ENCODE measurements around the gene HEG1.
"Not testable (repeated sequence)": the region's sequence is repeated elsewhere in the genome, so short reads cannot be mapped to it uniquely, and the experiment has no call there.

The HEG1 gene, protein sequence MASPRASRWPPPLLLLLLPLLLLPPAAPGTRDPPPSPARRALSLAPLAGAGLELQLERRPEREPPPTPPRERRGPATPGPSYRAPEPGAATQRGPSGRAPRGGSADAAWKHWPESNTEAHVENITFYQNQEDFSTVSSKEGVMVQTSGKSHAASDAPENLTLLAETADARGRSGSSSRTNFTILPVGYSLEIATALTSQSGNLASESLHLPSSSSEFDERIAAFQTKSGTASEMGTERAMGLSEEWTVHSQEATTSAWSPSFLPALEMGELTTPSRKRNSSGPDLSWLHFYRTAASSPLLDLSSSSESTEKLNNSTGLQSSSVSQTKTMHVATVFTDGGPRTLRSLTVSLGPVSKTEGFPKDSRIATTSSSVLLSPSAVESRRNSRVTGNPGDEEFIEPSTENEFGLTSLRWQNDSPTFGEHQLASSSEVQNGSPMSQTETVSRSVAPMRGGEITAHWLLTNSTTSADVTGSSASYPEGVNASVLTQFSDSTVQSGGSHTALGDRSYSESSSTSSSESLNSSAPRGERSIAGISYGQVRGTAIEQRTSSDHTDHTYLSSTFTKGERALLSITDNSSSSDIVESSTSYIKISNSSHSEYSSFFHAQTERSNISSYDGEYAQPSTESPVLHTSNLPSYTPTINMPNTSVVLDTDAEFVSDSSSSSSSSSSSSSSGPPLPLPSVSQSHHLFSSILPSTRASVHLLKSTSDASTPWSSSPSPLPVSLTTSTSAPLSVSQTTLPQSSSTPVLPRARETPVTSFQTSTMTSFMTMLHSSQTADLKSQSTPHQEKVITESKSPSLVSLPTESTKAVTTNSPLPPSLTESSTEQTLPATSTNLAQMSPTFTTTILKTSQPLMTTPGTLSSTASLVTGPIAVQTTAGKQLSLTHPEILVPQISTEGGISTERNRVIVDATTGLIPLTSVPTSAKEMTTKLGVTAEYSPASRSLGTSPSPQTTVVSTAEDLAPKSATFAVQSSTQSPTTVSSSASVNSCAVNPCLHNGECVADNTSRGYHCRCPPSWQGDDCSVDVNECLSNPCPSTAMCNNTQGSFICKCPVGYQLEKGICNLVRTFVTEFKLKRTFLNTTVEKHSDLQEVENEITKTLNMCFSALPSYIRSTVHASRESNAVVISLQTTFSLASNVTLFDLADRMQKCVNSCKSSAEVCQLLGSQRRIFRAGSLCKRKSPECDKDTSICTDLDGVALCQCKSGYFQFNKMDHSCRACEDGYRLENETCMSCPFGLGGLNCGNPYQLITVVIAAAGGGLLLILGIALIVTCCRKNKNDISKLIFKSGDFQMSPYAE (N-terminal part only)

DNA sequence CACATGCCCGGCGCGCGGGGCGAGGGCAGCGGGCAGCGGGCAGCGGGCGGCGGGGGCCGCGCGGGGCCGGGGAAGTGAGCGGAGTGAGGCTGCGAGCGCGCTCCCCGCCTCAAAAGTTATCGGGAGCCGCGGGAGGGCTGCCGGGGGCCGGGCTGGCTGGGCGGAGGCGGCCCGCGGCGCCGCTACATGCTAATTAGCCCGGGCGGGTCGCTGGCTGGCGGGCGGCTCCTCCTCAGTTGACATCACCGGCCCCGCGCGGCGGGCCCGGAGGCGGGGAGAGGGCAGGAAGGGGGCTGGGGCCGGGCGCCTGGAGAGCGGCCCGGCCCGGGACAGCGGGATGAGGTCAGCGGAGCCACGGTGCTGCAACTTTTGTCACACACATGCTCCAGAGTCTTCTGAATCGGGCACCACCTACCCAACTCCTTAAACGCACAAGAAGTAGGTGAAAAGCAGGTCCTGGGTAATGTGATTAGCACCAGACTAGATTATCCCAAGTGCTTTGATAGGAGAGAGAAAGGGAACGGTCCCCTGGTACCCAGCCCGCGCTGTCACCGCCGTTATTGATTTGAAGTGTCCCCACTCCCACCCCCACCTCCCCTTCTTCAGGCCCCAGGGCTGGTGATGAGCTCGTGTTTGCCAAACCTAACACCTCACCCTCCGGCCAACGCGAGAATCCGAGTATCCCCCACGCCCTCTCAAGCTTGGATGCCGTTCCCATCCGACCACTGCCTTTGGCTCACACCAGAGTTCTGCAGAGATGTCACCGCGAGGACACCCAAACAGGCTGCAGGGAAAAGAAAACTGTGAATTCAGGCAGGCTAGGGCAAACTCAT lies at the start of gene HEG1:
Gene HEG1, minus strand, starts transcription at position 85 of the 833 bp plus-strand sequence. CDS start 107 bp downstream, outside the sequence.
- peak; percentile 79 for DNase-seq

- no peak for DNase-seq
Observed at GRCh38 chr3:125105116-125105515, 49.3 kb upstream of the HEG1 start.

GRCh38 chr3:125104639-125105038 lies 48.8 kb upstream of the HEG1 start:
- no peak for DNase-seq

DNA sequence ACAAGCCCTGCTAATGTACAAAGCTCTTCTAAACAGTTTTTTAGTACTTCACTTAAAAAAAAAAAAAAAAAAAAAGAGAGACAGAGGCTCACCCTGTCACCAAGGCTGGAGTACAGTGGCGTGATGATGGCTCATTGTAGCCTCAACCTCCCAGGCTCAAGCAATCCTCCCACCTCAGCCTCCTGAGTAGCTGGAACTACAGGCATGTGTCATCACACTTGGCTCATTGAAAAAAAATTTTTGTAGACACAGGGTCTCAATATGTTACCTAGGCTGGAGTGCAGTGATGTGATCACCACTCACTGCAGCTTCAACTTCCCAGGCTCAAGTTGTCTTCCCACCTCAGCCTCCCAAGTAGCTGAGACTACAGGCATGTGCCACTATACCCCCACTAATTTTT lies 47.6 kb upstream of the HEG1 start:
- no peak for DNase-seq

GRCh38 chr3:125102470-125102869 lies 46.7 kb upstream of the HEG1 start:
- DNase-seq: no peak

GRCh38 chr3:125098611-125099291 lies 43.0 kb upstream of the HEG1 start:
- DNase-seq: no peak

DNA sequence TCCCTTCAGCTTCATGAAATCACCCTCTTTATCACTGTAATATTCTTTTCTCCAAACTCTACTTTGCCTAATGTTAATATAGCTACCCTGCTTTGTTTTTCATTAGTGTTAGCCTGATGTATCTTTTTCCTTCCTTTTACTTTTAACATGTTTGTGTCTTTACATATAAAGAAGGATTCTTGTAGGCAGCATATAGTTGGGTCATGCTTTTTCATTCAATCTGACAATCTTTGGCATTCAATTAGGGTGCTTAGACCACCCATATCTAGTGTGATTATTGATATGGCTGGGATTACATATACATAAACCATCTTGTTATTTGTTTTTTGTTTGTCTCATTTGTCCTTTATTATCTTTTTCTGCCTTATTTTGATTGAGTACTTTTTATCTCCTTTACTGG lies 34.9 kb upstream of the HEG1 start:
- no peak for DNase-seq

DNA sequence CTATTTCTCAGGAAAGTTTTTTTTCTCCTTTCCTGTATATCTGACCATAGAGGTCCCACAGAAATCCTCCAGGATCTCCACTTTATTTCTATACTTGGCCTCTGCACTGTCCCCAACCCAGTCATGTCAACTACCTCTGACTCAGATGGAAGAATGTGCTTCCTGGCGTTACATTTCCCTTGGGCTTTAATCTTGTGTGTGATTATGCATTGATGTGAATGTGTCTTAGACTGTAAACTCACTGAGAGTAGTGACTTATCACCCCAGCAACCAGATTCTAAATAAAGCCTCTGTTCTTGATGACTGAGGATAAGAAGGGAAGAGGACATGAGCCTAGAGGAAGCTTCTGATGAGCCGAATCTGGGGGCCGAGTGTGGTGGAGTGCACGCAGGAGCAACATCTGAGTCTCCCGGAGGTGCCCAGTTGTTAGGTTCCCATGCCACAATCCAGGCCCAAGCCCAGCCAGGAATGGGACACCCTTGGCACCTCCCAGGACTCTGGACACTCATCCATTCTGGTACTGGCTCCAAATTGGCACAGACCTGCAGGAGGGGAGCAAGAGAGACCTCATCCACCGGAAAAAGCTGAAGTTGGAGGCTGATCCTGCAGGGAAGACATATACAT lies 32.1 kb upstream of the HEG1 start:
- no peak for DNase-seq

GRCh38 chr3:125085166-125085565 lies 29.4 kb upstream of the HEG1 start:
- DNase-seq: no peak

DNA sequence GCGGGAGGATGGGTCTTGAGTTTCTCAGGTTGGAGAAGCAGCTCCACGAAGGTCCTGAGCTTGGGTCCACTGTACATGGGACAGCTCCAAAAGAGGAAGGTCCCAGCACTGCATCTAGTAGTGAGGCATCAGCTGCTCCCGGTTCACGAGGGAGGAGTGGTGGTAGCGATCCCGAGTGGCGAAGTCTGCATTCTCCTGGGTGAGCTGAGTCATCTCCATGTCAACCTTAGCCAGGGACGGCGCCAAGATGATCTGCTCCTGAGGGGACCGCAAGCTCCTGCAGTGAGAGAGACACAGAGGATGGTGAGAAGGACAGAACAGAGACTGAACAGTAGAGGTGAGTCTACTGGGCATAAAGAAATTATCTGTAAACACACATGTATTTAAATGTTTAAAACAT lies 28.0 kb upstream of the HEG1 start:
- DNase-seq: no peak

GRCh38 chr3:125082339-125082738 lies 26.5 kb upstream of the HEG1 start:
- DNase-seq: not testable (repeated sequence)

GRCh38 chr3:125080077-125080476 lies 24.3 kb upstream of the HEG1 start:
- DNase-seq: no peak

DNA sequence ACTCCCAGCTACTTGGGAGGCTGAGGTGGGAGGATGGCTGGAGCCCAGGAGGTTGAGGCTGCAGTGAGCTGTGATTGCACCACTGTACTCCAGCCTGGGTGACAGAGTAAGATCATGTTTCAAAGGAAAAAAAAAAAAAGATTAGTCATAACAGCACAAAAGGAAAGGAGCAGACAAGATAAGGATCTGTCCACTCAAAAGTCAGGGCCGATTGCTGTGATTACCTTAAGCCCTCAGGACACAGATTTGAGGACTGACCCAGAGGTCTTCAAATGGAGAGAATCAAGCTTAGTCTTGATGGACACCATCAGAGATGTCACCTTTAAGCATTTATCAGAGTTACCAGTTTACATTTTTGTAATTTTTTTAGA lies 23.9 kb upstream of the HEG1 start:
- no peak for DNase-seq

DNA sequence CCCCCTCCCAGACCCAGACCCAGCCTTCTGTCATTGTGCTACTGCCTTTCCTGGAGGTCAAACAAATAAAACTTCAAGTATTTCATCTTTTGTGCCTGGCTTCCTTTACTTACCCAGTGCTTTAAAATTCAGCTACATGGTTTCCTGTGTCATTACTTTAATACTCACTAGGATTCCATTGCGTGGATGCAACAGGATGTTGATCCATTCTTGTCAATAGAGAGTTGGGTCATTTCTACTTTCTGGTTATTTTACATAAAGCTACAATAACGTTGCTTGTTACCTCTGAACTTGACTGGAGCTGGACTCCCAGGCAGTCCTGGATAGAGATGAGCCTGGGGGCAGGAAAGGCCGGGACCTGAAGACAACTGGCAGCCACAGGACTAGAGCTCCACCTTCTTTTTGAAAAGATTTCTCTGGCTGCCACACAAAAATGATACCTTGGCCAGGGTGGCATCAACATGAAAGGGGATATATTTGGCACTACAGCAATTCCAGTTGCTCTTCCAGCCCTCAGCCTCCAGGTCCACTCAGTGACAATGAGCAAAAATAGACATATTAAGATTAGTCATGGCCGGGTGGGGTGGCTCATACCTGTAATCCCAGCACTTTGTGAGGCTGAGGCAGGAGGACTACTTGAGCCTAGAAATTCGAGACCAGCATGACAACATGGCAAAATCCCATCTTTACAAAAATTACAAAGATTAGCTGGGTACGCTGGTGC lies 23.3 kb upstream of the HEG1 start:
- DNase-seq: no peak

DNA sequence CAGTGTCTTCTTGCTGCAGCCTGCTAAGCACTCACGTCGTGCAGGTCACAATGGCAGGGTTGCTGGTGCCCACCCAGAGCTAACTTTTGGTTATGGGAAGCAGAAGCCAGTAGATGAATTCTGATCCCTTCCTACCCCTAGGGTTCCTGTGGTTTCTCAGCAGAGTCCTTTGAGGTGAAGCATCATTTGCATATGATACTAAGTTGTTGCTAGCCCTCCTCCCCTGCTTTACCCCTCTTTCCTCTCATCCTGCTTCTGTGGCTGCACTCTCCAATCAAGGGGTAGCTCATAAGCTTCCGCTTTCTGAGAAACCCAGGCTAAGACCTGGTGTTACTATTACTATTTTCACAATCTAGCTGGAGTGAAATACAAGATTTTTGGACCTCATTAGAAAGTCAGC lies 22.1 kb upstream of the HEG1 start:
- DNase-seq: no peak

GRCh38 chr3:125076464-125076863 lies 20.7 kb upstream of the HEG1 start:
- no peak for DNase-seq

DNA sequence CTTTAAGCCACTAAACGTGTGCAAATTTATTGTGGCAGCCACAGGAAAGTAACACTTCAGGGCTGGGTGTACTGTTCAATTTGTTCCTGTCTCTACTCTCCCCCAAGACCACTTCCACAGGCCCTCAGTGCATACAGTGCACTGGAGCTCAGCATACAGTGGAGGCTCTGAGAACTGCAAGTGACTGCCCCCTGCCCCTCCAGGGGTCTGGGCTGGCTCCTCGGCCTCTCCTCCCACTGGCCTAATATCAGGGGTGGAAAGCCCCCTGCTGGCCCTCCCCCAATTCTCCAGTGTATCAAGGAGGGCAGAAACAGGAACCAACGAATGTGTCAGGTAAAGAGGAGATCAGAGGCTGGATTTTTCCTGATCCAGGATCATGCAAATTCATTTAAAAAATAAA lies 19.9 kb upstream of the HEG1 start:
- no peak for DNase-seq

DNA sequence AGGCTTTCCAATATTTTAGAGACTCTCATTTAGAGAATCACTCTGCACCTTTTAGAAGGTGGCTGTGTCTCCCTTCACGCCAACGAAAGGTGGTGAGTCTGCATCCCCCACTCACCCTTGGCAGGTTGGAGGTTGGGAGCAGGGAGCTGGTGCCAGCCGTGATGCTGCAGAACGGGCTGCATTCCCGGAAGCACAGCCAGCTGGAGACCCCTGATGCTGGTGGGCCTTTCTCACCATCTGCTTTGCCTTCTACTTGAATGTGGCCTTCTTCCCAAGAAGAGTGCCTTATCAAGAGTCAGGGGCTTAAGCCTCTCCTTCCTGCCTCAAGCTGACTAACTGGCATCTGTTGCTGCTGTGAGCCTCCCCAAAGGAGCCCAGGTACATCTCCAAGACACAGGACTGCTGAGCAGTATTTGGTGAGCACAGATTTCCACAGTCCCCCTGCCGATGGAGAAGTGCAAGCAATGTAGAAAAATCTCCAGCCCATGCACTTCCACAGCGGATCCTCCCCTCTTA lies 17.7 kb upstream of the HEG1 start:
- no peak for DNase-seq

DNA sequence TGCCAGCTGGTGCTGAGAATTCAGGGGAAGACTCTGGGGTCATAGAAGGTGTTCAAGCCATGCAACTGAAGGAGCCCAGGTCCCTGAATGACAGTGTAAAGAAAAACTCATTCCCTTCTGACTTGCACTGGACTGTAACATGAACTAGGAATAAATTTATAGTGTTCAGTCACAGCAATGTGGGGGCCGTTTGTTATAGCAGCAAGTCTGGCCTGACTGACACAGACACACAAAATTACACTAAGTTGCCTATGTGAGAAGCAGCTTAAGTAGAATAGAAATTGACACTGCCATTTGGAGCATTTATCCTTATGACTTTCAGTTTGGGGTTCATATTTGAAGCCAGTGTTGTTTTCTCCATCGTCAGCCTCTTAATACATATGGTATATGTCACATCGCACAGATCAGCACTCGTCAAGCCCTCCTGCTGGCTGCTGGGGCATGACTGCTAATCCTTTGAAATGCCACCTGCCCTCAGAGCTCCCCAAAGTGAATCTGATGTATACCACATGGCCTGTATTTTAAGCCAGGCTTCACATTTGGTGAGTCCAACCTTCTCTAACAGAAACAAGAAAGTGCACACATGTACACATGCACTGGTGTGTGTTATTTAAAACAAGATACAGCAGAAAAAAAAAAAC lies 17.1 kb upstream of the HEG1 start:
- DNase-seq: no peak

DNA sequence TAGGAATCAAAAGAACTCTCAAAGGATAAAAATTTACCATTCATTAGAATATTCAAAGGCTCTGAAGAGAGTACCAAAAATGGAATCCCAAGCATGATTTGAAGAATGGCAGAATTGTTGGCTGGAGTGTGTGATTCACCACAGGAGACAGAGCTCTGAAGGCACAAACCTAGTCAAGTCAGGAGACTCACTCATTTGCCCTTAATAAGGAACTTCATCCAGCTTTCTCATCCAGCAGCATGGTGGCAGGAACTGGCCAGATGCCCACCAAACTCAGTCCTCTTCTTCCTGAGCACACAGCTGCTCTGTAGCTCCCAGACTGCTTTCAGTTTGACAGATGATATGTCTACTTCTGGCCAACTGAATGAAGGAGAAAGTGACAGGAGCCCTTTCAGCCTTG lies 16.5 kb upstream of the HEG1 start:
- DNase-seq: no peak
